Smooth muscle cell of the brain vasculature (primary cell): ENCODE measurements around the gene SETDB2.
"Not testable (repeated sequence)": the region's sequence is repeated elsewhere in the genome, so short reads cannot be mapped to it uniquely, and the experiment has no call there.

Experiments used
- DNase-seq: peaks from one replicate; pipeline ENCODE4 v3.0.0-alpha.2; 2012; ENCODE audit warnings: low read depth, low spot score

SETDB2 gene

DNA sequence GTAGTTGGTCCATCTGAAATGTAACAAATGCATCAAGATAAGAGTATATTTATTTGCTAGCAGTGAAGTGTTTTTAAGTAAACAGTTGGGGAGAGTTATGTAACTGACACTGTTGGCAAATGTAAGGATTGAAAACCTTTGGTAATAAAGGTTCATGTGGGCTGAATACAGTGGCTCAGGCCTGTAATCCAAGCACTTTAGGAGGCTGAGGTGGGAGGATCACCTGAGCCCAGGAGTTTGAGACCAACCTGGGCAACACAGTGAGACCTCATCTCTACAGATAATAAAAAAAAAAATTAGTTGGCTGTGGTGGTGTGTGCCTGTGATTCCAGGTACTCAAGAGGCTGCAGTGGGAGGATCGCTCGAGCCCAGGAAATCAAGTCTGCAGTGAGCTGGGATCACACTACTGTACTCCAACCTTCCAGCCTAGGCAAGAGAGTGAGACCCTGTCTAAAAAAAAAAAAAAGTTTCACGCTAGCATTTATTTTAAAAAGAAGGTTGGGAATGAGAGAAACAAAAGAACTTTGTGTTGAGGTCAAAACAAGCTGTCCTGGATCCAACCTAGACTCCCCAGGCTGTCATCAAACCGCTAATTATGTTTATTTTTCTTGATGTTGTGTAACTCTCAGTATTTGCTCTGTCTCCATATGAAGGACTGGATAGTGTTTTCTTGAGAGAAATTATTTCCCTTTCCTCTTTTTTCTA lies 20.7 kb downstream of the SETDB2 start:
- no peak for DNase-seq

DNA sequence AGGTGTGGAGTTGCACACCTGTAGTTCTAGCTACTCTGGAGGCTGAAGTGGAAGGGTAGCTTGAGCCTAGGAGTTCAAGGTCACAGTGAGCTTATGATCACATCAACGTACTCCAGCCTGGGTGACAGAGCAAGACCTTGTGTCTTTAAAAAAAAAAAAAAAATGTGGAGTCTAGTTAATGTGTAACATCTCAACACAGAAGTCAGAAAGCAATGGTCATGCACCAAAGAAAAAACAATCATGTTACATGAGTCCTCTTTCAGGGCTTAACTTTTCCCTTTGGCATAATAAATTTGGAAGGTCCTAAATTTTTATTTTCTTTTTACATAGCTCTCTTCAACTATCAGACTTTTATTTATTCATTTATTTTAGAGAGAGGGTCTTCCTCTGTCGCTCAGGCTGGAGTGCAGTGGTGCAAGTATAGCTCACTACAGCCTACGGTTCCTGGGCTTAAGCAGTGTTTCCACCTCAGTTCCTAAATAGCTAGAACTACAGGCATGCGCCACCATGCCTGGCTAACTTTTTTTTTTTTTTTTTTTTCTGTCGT lies 22.3 kb downstream of the SETDB2 start:
- DNase-seq: no peak

DNA sequence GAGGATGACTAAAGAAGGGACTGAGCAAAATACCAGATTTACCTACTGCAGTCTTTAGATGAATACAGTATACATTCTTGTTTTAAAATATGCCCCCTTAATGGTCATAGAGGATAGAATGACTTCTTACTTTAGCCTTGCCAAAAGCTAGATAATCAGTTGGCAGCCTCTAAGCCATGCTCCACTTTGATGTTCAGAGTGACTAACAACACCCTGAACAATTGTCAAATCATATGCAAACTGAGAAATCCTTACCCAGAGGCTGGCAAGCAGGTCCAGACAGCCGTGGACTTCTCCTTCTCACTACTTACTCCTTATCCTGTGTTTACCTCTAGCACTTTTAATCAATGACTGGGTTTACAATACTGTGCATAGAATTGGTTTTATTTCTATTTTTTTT lies 28.1 kb downstream of the SETDB2 start:
- DNase-seq: no peak

DNA sequence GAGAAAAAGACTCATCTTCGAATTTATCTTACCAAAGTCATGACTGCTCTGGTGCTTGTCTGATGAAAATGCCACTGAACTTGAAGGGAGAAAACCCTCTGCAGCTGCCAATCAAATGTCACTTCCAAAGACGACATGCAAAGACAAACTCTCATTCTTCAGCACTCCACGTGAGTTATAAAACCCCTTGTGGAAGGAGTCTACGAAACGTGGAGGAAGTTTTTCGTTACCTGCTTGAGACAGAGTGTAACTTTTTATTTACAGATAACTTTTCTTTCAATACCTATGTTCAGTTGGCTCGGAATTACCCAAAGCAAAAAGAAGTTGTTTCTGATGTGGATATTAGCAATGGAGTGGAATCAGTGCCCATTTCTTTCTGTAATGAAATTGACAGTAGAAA lies 32.5 kb downstream of the SETDB2 start:
- DNase-seq: no peak

DNA sequence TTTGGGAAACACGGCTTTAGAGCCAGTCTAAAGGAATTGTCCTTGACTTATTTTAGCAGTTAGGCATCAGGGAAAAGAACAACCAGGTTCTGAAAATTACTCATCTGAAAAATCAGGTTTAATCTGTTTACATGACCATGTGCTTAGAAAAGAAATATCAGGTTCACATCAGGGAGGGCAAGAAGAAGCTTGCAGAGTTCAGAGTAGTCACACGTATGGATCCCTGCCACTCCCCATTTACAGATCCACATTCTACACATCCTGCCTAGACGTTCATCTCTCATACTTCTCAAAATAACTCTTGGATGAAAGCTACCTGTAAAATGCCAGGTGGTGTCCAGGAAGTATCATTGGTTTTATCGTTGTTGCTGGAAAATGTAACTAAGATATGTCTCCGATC lies 37.7 kb downstream of the SETDB2 start:
- DNase-seq: no peak

DNA sequence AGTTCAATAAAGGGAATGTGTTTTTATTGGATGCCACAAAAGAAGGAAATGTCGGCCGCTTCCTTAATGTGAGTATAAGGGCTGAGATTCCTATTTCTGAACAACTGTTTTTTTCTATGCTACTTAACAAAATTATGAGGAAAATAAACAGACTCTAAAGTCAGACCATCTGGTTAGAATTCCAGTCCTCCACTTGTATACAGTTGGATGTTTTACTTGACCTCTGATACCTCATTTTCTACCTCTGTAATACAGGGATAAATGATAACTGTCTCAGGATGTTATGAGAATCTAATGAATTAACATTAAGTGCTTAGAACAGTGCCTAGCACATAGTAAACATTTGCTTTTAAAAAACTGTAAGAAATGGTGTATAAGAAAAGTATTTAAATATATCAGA lies 44.5 kb downstream of the SETDB2 start:
- DNase-seq: no peak

DNA sequence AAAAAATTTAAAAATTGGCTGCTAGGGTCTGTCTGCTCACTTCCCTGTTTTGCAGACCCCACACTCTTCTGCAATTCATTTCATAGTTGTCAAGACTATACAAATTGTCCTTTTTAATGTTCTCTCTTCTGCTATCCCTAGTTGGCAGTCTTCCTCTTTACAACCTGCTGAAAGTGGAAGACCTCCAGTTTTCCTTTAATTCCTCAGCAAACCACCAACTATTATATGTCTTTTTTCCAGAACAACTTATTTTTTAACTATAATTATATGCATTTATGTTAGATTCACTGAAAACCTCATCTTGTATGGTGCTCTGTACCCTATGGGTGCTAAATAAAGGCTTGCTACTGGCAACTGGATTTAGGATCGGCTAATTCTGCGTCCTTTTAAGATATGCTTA lies 50.6 kb downstream of the SETDB2 start:
- DNase-seq: no peak

DNA sequence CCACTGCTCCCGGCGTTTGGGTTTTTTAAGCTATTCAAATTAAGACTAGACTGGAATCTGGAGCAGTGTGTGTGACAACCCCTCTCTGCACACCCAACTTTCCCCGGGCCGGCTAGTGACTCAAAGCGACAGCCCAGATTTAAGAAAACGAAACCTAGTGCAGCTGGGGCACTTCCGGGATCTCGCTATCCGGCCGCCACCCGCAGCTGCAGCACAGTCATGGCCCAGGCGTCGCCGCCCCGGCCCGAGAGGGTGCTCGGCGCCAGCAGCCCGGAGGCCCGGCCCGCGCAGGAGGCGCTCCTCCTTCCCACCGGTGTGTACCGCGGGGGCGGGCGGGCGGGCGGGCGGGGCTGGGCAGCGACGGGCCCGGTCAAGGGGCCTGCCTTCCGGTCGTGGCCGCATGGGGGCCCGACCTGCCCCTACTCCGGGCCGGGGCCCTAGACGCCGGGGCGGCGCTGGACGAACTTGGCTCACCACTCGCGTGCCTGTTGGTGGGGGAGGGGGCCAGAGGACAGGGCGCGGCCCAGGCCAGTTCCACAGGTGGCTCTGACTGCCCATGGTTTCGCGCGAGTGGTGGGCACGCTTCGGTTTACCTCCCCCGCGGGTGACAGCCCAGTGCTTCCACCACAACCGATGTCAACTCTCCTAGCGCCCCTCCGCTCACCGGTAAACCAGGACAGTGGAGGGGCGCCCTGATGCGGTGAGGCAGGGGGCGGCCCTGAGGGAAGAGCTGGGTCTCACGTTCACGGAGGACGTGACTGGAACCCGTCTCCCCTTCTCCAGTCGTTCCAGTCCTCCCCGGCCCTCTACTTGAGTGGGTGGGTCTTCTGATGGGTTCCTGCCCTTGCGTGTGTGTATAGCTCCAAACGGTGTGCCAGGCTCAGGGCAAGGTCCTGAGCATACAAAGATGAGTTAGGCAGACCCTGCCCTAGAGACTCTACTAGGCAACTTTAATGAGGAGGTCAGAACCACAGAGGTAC lies 52.0 kb downstream of the SETDB2 start, which contains the start of gene PHF11:
PHF11 (plus strand) TSS at position 171 of the 980 bp plus-strand sequence; CDS start at position 220, 49 bp downstream.
- DNase-seq: no peak

DNA sequence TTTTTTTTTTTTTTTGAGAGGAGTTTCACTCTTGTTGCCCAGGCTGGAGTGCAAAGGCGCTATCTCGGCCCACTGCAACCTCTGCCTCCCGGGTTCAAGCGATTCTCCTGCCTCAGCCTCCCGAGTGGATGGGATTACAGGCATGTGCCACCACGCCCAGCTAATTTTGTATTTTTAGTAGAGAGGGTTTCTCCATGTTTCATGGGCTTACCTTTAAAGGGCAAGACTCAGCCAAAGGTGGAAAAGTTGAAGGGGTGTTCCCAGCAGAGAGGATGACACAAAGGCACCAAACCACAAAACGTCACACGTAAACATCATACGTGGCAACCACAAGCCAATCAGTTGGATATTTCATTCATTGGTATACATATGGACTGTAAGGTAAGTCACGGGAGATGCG lies 52.8 kb downstream of the SETDB2 start:
- not testable (repeated sequence) for DNase-seq

DNA sequence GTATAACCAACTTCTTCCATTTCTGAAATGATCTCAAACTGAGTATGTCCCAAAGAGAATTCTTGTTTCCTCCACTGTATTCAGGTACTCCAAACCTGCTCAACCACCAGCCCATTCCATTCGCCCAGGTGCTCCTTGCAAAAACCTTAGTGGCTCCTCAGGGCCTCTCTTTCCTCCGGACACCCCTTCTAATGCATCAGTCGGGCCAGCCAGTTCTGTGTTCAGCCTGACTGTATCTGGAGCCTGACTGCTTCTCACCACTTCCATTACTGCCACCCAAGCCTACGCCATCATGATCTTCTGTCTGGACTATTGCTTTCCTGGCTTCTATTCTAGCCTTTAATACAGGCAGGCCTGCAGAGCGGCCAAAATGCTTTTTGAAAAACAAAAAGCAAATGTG lies 53.2 kb downstream of the SETDB2 start:
- DNase-seq: no peak

DNA sequence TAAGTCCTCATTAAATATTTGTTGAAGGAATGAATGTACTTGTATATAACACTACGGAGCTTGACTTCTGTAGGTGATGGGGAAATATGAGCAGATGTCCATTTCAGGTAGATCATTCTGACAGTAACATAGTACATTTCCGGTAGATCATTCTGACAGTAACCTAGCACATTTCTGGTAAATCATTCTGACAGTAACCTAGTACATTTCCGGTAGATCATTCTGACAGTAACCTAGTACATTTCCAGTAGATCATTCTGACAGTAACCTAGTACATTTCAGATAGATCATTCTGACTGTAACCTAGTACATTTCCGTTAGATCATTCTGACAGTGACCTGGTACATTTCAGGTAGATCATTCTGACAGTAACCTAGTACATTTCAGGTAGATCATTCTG lies 54.1 kb downstream of the SETDB2 start:
- no peak for DNase-seq

DNA sequence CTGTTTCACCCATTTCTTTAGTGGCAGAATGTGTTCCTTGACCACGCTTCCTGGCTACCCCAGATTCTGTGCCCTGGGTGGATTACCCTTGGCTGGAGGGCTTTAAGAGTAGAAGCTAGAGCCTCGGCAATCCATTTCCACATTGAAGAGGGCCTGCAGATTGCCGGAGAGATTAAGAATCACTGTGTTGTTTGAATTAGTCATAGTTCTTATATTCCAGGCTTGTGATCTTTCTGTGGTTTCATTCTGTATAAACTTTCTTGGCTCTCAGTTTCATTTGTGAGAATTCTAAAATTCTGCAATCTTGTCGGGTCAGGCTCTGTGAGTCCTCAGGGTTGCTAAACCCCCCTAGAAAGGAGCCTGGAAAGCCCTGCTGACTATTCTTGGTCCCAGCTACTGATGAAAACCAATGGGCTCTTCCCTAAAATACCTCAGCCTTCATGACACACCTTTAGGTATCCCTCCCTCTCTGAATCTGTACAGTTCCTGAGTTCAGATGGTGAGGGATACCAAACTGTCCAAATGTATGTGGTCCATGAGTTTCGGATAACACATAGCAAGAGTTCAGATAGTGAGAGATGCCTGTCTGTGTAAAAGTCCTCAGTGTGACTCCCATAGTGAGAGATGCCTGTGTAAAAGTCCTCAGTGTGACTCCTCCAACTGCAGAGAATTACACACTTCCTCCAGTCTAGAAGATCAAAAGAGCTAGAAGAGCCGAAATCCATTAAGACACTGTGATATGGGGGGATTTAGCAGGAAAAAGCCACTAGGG lies 56.0 kb downstream of the SETDB2 start:
- DNase-seq: no peak

DNA sequence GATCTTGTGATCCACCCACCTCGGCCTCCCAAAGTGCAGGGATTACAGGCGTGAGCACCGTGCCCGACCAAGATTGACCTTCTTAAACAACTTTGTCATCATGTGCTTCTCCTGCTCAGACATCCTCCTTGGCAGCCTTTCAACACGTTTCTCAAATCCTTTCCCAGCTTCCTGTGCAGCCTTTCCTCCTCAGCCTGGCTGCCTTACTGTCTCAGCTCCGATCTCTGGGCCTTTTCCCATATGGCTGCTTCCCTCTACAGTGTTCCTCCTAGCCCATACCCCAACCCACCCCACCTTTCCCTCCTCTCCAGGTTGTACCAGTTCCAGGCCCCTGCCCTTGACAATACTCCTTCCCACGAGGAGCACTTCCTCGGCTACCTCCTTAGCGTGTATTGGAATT lies 58.9 kb downstream of the SETDB2 start:
- DNase-seq: no peak

DNA sequence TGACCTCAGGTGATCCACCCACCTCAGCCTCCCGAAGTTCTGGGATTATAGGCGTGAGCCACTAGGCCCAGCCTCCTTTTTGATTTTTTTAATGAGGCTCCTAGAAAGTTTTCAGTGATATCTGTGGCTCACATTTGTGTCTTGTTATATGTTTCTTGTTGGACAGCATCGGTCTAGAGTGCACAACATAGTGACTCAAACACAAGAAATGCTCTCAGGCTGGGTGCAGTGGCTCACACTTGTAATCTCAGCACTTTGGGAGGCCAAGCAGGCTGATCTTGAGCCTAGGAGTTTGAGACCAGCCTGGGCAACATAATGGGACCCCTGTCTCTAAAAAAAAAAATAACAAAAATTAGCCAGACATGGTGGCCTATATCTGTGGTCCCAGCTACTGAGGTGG lies 59.9 kb downstream of the SETDB2 start:
- DNase-seq: no peak

DNA sequence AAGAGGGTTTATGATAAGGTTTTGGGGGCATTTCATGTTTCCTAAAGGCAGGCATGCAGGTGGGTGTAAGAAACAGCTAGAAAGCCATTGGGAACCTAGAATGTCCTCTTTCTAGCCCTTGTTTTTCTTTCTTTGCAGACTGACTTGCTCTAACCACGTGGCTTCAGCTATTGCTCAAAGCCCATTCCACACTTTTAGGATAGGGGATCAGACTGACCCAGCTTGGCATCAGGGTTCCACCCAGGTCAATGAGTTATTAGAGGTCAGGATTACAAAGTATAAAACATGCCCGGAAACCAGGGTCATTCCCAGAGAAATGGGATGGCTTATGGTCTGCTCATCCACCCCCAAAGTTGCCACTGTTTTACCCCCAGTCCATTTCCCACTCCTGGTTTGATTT lies 68.5 kb downstream of the SETDB2 start:
- no peak for DNase-seq

DNA sequence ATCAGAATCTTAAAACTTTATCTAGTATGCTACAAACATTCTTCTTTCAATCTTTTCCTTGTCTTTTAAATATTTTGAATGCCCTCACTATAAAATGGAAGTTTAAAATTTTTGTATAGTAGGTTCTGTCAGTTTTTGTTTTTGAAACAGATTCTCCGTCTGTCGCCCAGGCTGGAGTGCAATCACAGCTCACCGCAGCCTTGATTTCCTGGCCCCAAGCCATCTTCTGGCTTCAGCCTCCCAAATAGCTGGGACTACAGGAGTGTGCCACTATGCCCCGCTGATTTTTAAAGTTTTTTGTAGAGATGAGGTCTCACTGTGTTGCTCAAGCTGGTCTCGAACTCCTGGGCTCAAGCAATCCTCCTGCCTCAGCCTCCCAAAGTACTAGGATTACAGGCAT lies 72.4 kb downstream of the SETDB2 start:
- DNase-seq: no peak

DNA sequence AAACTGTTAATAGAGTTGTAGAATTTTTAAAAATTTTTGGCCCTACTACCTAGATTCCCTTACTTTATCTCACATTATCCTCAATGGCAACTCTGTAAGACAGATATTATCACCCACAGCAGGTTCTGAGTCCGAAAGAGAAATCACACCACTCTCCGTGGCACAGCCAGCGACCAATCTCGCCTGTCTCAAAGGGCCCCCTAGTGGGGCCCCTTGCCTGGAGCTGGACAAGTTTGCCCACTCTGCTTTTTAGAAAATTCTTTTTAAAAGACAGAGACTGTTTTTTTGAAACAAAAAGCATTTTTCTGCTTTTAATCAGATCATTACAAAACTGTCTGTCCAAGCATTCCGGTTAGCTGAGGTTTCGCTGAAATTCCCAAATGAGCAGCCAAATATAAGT lies 73.4 kb downstream of the SETDB2 start:
- no peak for DNase-seq

DNA sequence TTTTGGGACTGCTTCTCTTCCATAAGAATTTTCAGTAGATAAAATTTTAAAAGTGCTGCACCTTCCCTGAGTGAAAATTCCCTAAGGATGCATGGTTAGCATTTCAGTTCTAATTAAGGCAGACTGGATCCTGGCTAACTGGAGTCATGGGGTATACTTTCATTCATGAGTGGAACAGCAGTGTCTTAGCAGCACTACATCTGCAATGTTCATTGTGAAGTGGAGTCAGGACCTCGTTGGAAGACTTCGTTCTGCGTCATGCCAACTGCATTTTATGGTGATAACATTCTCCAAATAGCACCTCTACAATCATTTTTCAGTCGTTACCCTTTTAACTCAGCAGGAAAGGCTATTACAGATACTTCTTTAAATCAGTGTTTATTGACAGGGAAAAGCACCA lies 77.2 kb downstream of the SETDB2 start:
- no peak for DNase-seq

DNA sequence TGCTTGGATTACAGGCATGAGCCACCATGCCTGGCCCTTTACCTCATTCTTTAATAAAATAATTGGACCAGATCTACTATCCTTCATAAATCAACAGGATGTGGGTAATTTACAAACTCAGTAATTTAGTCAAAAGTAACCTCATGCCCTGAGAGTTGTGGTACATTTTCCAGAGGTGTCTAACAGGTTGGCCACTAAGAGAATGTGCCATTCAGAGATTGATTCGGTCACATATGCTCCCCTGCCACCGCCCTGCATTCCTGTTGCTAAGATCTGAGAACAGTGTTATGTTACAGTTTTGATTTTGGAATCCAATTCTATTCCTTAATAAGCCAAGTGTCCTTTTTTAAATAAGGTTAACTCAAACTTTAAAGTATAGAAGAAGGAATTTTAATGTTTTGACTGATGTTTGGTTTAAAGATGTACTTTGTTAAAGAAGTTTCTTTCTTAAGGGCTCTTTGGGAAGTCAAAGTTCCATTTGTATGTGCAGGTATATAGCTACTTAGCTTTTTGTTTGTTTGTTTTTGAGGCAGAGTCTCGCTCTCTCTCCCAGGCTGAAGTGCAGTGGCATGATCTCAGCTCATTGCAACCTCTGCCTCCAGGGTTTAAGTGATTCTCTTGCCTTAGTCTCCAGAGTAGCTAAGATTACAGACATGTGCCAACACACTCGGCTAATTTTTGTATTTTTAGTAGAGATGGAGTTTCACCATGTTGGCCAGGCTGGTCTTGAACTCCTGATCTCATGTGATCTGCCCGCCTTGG lies 80.8 kb downstream of the SETDB2 start:
- DNase-seq: no peak

DNA sequence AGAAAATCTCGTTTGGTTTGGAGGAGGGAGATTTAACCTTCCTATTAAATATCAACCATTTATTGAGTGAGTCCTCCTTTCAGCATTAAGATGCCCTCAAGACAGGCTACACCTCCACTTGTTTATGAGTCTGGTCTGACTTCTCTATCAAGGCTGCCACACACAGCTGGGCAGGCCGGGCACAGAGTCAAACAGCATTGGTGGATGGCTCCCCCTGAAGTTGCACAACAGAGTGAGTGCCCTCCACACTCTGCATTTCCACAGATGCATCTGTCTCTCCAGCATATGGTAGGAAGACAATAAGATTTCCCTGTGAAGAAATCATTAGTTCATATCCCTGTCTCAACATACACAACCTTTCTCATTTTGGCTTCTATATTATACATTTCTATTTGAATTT lies 83.0 kb downstream of the SETDB2 start:
- DNase-seq: no peak

DNA sequence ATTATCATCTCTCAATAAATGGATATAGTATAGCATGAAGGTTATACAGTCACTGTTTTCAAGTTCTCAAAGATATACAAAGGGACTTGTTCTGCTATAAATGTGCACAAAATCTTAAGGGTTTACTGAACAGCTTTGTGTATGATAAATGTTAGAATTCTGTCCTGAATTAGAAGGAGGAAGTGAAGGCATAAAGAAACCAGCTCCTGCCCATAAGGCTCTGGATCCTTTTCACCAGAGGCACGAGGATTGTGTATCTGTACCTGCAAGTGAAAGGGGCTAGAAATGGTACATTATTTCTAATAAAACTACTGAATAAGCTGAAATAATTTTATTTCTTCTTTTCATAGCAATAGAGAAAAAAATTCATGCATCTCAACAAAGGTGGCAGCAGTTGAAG lies 84.1 kb downstream of the SETDB2 start:
- no peak for DNase-seq
